Measurements from ENCODE around the gene CHST6.

DNA sequence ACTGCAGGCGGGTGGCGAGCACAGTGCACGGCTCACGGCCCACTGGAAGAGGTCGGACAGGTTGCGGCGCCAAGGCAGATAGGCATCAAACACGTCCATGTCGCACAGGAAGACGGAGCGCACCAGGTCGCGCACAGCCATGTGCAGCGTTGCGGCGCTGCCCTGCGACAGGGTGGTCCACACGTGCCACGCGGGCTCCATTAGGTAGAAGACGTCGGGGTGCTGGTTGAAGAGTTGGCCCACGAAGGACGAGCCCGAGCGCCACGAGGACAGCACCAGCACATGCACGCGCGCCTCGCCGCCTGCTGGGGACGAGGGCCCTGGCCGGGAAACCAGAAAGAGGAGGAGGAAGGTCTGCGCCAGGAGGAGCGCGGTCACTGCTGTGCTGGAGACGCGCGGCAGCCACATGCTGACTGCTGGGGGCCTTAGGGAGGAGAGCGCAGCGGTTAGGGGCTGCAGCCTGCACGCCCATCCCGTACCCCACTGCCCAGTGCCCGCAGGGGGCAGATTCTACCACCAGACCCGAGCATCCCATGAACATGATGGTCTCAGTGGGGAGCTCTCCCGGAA lies 15.7 kb downstream of the CHST6 start:
- no peak for TF ChIP-seq POLR2A (IDR thresholded peaks at IDR 0.05; ENCODE audit: borderline replicate concordance, extremely low read depth, insufficient read depth, insufficient read length)
- TF ChIP-seq, protein P1, sequence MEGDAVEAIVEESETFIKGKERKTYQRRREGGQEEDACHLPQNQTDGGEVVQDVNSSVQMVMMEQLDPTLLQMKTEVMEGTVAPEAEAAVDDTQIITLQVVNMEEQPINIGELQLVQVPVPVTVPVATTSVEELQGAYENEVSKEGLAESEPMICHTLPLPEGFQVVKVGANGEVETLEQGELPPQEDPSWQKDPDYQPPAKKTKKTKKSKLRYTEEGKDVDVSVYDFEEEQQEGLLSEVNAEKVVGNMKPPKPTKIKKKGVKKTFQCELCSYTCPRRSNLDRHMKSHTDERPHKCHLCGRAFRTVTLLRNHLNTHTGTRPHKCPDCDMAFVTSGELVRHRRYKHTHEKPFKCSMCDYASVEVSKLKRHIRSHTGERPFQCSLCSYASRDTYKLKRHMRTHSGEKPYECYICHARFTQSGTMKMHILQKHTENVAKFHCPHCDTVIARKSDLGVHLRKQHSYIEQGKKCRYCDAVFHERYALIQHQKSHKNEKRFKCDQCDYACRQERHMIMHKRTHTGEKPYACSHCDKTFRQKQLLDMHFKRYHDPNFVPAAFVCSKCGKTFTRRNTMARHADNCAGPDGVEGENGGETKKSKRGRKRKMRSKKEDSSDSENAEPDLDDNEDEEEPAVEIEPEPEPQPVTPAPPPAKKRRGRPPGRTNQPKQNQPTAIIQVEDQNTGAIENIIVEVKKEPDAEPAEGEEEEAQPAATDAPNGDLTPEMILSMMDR (IDR thresholded peaks at IDR 0.05 in 2 of 3, conservative IDR thresholded peaks at IDR 0.05 in 1 of 3; ENCODE audit: borderline replicate concordance in 1 of 3, insufficient read depth in 1 of 3, low read depth in 2 of 3, low read length in 2 of 3), result no peak
